ENCODE measurements around the gene PON2. TPM values are rescaled to one million over a fixed set of nuclear protein-coding genes. Genes with fewer than 3 reads are reported as not detected.

Gene PON2
- total and polyA plus RNA-seq, 8 donors = 10.5 to 48.3 (median 20.9) TPM

- Histone ChIP-seq H3K4me3 (no peak overlapping the region), H3K9me3 (no peaks in the 10 kb centered on the region), H3K27me3 (no peaks in the 10 kb centered on the region), H3K27ac (no peak overlapping the region), H3K4me1 (no peaks in the 10 kb centered on the region), H3K36me3 (no peaks in the 10 kb centered on the region)
- 56 to 68% methylated on average over 2 of the region's 2 CpGs for WGBS, 2 donors
- intact Hi-C loops (cut with DNase I) = no loop called here
- FAIRE-seq (no peak), ATAC-seq (no peak), DNase-seq (no peak)
- TF ChIP-seq CTCF (IDR thresholded peaks at IDR 0.05) = no peak
Measured at GRCh38 chr7:95444796-95445195, 10.0 kb upstream of the PON2 start.

- Histone ChIP-seq H3K4me3 (no peak overlapping the region), H3K9me3 (no peaks in the 10 kb centered on the region), H3K4me1 (no peaks in the 10 kb centered on the region), H3K36me3 (no peaks in the 10 kb centered on the region), H3K27me3 (no peaks in the 10 kb centered on the region), H3K27ac (no peak overlapping the region)
- FAIRE-seq = no peak
- WGBS, 2 donors = 67 to 71% methylated on average over 7 of the region's 7 CpGs
- TF ChIP-seq CTCF (IDR thresholded peaks at IDR 0.05) = no peak
- intact Hi-C loops (cut with DNase I) = no loop called here
- no peak for DNase-seq
- peak; percentile 55 to 93 (median 77) for ATAC-seq
Measured at GRCh38 chr7:95441042-95441823, 6.4 kb upstream of the PON2 start.

GRCh38 chr7:95440394-95441038 is 5.7 kb upstream of the PON2 start:
- Histone ChIP-seq H3K27me3 (no peaks in the 10 kb centered on the region), H3K9me3 (no peaks in the 10 kb centered on the region), H3K36me3 (no peaks in the 10 kb centered on the region), H3K27ac (no peak overlapping the region), H3K4me3 (no peak overlapping the region), H3K4me1 (no peaks in the 10 kb centered on the region)
- TF ChIP-seq CTCF (IDR thresholded peaks at IDR 0.05) = no peak
- DNase-seq = no peak
- intact Hi-C loops (cut with DNase I) = no loop called here
- no peak for FAIRE-seq
- ATAC-seq = peak in 1 of 4 donors; percentile 15
- WGBS, 2 donors = 77 to 81% methylated on average over 3 of the region's 3 CpGs

- Histone ChIP-seq H3K4me3 (no peak overlapping the region), H3K9me3 (no peaks in the 10 kb centered on the region), H3K27me3 (no peaks in the 10 kb centered on the region), H3K36me3 (no peaks in the 10 kb centered on the region), H3K4me1 (no peaks in the 10 kb centered on the region), H3K27ac (no peak overlapping the region)
- 80 to 81% methylated on average over 4 of the region's 4 CpGs for WGBS, 2 donors
- TF ChIP-seq CTCF (IDR thresholded peaks at IDR 0.05) = no peak
- FAIRE-seq (no peak), ATAC-seq (no peak), DNase-seq (no peak)
- intact Hi-C loops (cut with DNase I) = no loop called here
Measured at GRCh38 chr7:95436407-95436806, 1.6 kb upstream of the PON2 start.

- DNase-seq (no peak), ATAC-seq (peak in 2 of 4 donors; percentile 1 to 7), FAIRE-seq (no peak)
- intact Hi-C loops (cut with DNase I) = no loop called here
- 46 to 49% methylated on average over 9 of the region's 9 CpGs for WGBS, 2 donors
- no peaks in the 10 kb centered on the region for H3K36me3 ChIP-seq
- peak overlapping the region; percentile 57 to 69 (median 62) for H3K4me3 ChIP-seq
- H3K27ac ChIP-seq = peak overlapping the region; percentile 70 to 90 (median 88)
- no peaks in the 10 kb centered on the region for H3K27me3 ChIP-seq
- no peaks in the 10 kb centered on the region for H3K4me1 ChIP-seq
- no peak for TF ChIP-seq CTCF (IDR thresholded peaks at IDR 0.05)
- H3K9me3 ChIP-seq = no peaks in the 10 kb centered on the region
Measured at GRCh38 chr7:95435422-95435780, 573 bp upstream of the PON2 start.

Measured in pancreas (tissue), 10 donors.